HL-60 (cell line): Measurements from ENCODE around the gene AP1S3.

ENCODE experiments used
- CTCF ChIP-seq: IDR thresholded peaks from one replicate; pipeline ENCODE4 v1.5.1; 2011; ENCODE audit warnings: low read length, control low read depth, inconsistent platforms; ENCODE audit not compliant: insufficient read depth
- POLR2AphosphoS5 ChIP-seq: IDR thresholded peaks from 2 replicates; pipeline ENCODE4 v1.6.1; 2012; ENCODE audit warnings: low read depth

GRCh38 chr2:223772363-223772762 is 65.0 kb downstream of the AP1S3 start:
- TF ChIP-seq POLR2AphosphoS5 = no peak
- no peak for TF ChIP-seq CTCF
